Gastrocnemius medialis (tissue), 4 donors: Measurements from ENCODE around the gene PCDH18.

Experiments
- POLR2A ChIP-seq, 2 donors: fragments of 450-650 bp; IDR thresholded peaks; one replicate each; pipeline ENCODE4 v1.6.1; 2017; ENCODE audit warnings: antibody characterized with exemption in 2 of 2, mild to moderate bottlenecking in 2 of 2, moderate library complexity in 2 of 2
- TF ChIP-seq, protein P1 (sequence below), 5 experiments: fragments of 450-650 bp in 3 of 5; fragments of 200-600 bp in 2 of 5; sonication (generic) in 2 of 5; IDR thresholded peaks in 4 of 5; conservative IDR thresholded peaks in 1 of 5; 1 replicate in 4 of 5; 2 replicates in 1 of 5; pipeline ENCODE4 v1.5.1; 2016 to 2019; ENCODE audit warnings: antibody characterized with exemption in 5 of 5, mild to moderate bottlenecking in 3 of 5, moderate library complexity in 3 of 5

DNA sequence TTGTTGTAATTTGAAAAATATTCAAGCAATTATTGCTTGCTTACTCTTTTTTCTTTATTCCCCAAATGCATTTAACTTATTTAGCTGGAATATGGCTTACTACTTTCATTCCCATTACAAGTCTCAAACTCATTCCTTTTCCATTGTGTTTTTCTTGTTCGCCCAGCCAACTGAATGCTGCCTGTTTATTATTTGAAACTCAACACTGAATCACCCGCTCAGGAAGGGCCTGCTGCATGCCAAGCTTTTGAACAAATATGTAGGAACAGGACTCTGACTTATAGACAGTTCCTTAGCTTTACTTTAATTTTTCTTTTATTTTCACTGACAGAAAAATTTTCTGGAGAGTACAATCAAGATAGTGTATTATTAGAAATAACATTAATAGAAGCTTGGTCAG is 12.9 kb downstream of the PCDH18 start:
- TF ChIP-seq POLR2A (IDR thresholded peaks at IDR 0.05) = no peak
- TF ChIP-seq, protein P1, sequence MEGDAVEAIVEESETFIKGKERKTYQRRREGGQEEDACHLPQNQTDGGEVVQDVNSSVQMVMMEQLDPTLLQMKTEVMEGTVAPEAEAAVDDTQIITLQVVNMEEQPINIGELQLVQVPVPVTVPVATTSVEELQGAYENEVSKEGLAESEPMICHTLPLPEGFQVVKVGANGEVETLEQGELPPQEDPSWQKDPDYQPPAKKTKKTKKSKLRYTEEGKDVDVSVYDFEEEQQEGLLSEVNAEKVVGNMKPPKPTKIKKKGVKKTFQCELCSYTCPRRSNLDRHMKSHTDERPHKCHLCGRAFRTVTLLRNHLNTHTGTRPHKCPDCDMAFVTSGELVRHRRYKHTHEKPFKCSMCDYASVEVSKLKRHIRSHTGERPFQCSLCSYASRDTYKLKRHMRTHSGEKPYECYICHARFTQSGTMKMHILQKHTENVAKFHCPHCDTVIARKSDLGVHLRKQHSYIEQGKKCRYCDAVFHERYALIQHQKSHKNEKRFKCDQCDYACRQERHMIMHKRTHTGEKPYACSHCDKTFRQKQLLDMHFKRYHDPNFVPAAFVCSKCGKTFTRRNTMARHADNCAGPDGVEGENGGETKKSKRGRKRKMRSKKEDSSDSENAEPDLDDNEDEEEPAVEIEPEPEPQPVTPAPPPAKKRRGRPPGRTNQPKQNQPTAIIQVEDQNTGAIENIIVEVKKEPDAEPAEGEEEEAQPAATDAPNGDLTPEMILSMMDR (IDR thresholded peaks at IDR 0.05 in 4 of 5, conservative IDR thresholded peaks at IDR 0.05 in 1 of 5) = no peak
